HG02763 (cell line): Measurements from ENCODE around the gene PKNOX2.

Source experiments
- ATAC-seq: cut with Tn5 transposase; IDR thresholded peaks from one replicate; pipeline ENCODE4 v1.9.1; 2021; ENCODE audit warnings: mild to moderate bottlenecking, moderate library complexity; ENCODE audit not compliant: unreplicated experiment

Gene PKNOX2

DNA sequence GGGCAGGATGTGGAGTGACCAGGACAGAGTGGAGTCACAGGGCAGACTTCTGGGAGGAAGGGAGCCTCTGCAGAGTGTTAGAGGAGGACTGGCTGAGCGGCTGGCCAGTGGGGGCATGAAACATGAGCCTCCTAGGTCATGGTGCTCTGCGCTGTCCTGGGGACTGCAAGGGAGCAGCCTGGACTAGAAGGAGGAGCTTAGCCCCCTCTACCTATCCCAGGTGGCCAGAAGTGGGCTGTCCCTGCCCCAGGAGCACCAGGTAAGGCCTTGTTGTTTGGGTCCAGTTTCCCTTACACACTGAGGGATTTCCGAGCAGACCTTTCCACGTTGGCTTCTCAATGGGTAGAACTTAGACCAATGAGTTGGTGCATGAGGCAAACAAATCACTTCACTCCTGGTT is 7.4 kb downstream of the PKNOX2 start:
- ATAC-seq: no peak

DNA sequence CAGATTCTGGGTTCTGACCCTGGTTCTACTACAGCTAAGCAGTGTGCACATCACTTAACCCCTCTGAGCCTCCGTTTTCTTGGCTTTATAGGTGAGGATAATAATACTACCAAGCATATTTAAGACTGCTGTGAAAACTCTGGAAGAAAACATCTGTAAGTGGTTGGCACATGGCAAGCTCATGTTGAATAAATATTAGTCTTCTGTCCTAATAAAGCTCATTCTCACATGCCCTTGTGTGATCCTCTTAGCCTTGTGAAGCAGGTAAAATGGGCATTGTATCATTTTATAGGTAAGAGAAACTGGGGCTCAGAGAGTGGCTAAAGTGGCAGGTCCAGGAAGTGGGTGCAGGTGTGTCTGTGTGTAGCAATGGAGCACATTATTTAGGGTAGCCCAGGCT is 8.5 kb downstream of the PKNOX2 start:
- no peak for ATAC-seq

DNA sequence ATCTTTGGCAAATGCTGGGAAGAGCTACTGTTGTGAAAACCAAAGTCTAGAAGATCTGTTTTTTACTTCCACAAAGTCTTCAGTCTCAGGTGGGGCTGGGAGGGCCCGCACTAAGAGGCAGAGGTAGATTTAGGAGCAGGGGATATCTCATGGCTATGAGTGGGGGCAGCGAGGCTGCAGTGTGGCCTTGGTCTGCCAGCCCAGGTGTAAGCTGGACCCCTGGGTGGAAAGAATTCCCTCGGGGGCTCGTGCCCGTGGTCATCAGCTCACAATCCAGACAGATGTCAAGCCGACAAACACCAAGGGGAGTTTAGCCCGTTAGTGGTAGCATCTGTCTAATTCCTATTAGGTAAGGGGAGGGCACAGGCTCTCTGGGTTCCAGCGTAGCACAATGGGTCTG is 9.0 kb downstream of the PKNOX2 start:
- ATAC-seq: no peak

DNA sequence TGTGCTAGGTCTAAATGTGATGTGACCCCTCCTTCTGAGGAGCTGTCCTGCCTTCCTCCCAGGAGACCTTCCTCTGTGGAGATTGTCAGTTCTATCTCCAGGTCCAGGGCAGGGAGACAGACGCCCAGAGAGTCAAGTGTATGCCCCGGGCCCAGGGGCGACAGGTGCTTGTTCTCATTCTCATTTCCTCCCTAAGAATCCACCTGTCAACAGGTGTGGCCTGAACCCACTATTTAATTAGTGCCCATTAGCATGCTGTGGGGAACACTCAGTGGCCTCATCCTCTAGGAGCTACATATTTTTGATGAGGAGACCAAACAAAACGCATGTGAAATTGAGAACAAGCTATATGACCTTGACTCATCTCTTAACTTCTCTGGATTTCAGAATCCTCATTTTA is 9.5 kb downstream of the PKNOX2 start:
- ATAC-seq: no peak

DNA sequence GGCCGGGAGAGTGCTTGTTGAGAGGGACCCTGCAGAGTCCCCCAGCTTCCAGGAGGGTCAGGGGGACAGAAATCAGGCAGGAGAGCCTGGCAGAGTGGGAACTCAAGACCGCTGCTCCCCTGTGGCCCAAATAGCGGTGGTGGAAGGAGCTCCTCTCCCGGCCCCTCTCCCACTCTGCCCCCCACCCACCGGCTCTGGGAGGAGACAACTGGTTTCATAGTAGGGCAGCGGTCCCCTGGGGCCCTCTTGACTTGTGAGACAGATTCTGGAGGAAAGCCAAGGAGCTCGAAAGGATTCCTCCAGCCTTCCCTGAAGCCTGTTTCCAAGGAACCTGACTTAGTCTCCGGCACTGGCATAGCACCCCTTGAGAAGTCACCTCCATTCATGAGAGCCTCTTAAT is 10.1 kb downstream of the PKNOX2 start:
- ATAC-seq: no peak

DNA sequence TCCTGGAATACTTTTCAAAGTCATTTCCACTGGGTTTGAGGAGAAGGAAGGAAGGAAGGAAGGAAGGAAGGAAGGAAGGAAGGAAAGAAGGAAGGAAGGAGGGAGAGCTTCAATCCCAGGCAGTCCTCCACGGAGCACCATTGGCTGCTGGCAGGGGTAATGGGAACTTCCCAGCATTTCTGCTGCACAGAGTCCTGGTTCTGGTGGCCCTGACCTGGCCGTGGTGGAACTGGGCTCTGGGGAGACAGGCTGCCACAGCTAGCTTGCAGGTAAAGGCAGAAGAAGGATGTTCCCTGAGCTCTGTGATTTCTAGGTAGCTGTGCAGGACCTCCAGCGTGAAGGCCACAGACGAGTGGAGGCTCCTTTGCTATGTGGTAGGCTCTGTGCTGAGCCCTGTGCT is 10.6 kb downstream of the PKNOX2 start:
- no peak for ATAC-seq

DNA sequence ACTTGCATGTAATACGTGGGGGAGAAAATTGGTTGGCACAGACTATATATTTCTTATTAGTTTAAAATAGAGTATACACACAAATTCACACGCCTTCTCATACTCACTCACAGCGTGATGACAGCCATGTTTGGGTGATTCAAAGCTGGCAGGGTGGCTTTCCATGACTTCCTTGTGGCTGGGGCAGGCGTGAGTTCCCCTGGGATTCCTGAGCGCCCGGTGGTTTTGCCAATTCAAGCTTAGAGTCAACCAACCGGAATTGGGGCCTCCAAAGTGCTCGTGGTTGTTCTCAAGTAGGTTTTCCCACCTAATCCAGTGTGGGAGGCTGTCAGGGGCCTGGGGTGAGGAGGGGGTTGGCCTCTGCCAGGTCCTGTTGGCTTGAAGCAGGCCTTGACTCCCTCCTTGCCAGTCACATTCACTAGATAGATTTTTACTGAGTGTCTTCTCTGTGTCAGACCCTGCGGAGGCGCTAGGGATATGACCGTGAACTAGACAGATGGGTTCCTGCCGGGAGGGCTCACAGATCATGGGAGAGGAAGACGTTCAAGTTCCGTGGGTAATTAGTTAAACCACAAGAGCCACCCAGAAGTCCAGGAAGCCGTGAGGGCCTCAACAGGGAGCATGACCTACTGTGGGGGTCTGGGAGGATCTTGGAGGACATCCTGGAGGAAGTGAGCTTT is 11.5 kb downstream of the PKNOX2 start:
- no peak for ATAC-seq

DNA sequence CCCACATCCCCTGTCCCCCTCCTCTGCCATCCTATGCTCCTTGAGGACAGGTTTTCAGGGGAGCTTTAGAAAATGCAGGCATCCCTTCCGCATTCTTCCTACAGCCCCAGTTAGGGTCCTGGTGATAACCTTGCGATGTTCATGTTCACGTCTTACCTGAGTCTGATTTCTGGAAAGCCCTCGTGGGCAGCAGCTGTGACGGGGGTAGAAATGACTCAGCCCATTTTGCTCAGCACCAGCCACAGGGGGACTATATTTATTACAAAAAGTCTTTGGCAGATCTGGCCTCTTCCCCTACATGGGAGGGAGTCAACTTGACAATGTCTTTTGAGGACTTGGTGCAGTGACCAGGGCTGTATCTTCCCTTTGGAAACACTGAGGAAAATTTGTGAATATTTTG is 12.3 kb downstream of the PKNOX2 start:
- peak; percentile 38 for ATAC-seq

DNA sequence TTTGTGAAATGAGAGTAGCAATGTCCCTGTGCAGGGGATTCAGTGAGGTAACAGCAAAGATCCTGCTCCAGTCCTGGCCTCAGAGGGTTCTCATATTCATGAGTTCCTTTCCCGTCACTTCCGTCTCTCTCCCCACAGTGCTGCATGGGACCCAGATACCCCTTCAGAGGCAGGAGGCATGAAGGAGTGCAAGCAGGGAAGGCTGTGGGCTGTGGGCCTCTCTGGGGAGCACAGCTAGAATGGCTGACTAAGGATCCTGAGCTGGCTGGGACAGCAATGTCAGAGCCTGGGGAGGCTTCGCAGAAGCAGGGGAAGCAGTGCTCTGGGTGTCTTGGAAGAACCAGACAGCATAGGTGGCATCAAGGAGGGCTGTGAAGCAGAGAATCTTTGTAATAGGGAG is 13.0 kb downstream of the PKNOX2 start:
- ATAC-seq: no peak

DNA sequence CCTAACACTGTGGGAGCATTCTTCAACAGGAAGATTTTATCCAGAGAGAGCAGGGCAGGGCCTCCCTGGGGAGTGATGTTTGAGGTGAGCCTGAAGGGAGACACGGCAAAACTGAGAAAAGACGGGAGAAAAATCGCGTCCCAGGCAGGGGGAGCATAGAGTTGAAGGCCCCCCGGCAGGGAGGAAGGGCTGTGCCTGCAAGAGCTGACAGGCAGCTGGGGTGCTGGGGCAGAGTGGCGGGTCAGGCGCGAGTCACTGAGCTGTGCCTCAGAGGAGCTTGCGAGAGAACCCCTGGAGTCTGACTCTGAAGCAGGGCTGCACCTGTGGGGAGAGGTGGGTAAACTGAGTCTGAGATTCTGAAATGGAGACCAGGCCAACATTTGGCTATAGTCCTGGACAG is 14.8 kb downstream of the PKNOX2 start:
- ATAC-seq: no peak

DNA sequence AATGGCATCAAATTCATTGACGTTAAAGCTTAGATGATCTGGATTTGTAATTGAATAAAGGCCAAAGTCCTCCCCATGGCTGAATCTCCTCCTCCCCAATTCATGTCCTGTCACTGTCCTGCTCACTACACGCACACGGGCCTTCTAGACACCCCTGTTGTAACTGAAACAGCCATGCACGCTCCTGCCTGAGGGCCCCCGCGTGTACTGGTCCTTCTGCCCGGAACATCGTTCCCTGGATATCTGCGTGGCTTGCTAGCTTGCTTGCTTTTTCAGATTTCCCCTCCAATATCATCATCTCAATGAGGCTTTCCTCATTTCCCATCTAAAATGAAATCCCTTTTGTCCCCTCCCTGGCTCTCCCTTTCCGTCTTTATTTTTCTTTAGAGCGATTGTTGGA is 15.3 kb downstream of the PKNOX2 start:
- no peak for ATAC-seq

DNA sequence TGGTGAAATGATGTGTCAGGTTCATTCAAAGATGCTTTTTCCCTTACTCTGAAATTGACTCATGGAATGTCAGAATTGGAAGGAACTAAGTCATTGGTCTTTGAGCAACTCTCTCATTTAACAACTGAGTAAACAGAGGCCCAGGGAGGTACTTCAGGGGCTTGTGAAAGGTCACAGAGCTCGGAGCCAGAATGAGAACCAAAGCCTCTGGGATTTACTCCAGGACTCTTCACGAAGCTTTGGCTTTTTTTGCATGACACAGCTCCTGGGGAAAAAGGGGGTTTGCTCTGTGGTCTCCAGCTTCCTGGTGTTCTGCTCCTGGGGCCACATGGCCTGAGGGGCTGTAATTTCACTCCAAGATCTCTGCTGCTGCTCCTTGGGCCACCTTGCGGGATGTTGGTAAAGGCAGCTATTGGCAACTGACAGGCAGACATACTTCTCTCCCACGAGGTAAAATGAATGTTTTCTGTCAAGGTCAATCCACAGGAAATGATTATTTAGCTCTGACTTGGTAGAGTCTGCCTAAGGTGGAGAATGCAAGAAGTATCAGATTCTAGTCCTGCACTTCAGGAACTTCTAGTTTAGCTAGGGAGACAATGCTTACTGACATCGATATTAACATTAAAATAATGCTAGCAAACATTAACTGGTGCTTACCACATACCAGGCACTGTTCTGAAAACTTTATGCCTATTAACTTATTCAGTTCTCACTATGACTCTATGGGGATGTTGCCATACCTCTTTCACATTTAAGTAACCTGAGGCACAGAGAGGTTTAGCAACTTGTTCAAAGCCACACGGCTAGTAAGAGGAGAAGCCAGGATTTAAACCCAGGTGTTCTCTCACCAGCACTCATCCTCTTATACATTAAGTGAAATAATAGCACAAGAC is 16.1 kb downstream of the PKNOX2 start:
- peak; percentile 56 for ATAC-seq

DNA sequence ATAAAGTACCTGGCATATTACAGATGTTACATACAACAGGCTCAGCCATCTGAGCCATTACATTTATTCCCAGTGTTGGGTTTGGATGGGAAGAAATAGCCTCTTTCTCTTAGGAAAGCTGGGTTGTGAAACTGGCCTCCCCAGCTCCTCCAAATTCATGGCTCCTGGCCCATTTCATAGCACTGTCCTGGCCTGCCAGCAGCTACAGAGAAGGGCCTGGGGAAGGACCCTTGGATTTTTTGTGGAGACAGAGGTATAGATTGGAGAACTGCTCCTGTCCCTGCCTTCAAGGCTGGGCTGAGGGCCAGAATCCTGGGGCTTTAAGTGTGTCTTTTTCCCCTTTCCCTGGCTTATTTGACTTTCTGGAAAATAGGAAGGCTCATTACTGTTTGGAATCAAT is 18.0 kb downstream of the PKNOX2 start:
- no peak for ATAC-seq

DNA sequence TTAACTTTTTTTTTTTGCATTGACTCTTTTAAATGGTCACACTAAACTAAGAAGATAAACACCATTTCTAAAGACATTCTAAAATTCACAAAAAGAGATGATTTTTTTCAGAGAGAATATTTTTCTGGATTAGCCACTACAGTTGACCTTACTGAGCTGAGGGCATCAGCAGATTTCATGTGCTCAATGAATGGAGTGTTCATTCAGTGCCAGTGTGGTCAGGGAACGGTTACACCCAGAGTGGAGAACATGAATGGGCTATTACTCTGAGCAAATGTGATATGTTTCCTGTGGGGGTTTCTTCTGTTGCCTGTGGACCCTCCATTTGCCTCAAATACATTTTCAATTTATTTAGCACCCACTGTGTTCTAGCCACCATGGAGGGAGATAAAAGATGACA is 19.1 kb downstream of the PKNOX2 start:
- no peak for ATAC-seq

DNA sequence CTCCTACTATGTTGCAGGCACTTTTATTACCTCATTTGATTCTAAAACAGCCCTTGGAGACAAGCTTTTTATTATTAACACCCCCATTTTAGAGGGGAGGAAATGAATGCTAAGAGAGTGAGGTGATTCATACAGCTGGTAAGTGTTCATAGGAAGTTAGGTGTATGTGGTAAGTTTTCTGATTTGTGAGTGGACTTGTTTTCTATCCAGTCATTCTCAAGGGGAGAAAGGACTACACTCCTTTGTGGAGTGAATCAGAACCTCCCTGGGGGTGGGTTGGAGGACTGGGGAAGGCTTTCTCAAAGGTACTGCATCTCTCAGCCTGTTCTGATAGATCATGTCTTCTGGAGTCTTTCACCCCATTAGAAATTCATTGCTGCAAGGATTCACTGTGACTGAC is 23.5 kb downstream of the PKNOX2 start:
- no peak for ATAC-seq

DNA sequence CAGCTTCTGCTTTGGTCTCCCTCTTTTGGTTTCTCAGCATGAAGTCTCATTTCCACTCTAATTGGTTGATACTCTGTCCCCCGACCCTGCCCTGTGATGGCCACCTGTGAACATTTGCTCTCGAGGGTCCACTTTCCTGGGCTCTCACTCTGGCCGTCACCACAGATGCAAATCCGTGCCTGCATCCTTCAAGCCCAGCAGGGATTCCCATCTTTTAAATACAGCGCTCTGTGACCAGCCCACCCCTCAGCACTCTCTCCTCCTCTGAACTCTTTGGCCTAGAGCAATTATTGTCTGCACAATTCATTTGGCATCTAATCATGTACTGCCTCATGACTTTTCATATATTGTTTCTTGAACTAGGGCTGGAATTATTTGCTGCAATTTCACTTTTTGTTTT is 26.0 kb downstream of the PKNOX2 start:
- no peak for ATAC-seq

DNA sequence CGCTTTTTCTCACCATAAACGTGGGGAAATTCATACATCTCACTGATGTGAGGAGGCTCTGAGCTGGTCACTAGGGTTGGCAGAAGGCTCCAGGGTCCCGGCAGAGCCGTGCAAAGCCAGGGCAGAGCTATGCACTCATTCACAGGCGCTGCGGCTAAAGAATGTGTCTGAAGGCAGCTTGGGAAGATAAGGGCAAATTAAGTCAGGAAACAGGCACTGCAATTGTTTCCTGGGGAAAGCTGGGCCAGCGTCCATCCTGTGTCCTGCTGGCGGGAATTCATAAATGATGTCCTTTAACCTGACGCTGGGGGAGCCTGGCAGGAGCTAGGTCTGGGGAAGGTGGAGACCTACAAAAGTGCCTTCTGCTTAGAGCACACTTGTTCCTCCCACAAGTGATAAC is 27.6 kb downstream of the PKNOX2 start:
- ATAC-seq: no peak

DNA sequence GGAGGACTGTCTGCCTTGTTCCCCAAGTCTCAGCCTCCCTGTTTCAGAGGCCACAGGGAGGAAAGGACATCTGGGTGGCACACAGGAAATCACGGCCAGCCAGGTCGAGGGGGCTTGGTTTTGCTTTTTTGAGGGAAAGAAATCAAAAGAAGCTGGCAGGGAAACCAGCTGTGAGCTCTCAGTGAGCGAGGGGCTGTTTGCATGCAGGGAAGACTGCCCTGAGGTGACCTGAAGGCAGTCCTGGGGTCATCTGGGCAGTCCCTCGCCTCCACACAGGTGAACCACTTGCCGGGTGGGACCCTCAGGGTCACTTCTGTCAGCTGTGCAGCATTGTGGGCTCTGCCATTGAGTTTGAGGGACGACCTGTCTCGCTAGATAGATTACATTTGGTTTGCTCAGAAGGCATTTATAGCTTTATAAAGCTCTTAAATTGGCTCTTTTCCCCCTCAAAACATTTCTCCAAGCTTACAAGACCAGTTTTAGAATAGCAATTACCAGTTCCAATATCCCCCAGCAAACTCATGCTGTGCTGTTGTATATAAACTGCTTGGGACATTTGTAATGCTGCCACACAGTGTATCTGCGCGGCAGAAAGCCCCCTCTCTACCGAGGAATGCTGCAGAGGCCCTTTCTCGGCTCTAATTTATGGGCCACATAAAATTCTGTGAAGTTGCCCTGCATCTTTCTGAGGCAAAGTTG is 28.3 kb downstream of the PKNOX2 start:
- no peak for ATAC-seq

DNA sequence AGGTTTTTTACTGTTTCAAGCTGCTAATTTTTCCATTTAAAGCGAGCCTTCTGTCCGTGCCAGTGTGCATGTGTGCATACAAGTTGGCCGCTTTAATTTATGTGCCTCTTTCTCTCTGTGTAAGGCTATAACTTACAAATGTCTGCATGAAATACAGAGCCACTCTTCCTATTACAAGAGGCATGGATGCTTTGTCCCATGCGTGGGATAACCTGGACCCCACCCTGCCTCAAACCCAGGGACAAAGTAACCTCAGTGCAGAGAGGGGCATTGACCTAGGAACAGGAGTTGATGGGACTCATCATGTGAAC is 28.8 kb downstream of the PKNOX2 start:
- no peak for ATAC-seq

DNA sequence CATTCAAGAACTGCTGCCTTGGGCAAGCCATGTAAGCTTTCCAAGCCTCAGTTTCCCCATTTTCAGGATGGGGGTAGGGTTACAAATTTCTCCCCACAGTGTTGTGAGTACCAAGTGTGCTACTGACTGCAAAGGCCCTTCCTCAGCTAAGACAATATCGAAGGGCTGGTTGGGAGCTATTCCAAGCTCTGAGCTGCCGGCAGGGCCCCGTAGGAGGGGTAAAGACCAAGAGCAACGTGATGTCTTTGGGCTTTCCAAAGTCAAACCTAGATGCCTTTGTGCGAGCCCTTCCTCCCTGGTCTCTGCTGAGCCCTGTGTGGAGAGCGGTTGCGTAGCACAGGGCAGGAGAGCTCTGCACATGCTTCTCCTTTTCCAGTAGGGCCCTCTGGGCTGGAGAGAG is 29.3 kb downstream of the PKNOX2 start:
- no peak for ATAC-seq

DNA sequence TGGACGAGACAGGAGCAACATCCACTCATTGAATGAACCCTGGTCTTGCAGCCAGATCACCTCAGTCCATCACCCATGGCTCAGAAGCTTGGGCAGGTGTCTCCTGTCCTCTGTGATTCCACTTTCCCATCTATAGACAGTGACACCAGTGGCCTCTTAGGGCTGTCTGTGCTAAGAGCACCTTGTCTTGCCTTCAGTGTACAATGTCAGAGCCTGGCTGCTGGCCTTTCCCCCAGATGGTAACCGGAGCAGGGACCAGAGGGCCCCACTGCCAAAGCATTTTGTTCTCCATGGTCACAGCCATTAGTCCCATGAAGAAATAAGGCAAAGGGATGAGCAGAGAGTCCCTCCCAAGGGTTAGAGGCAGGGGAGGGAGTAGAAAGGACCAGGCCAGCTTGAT is 35.4 kb downstream of the PKNOX2 start:
- no peak for ATAC-seq

DNA sequence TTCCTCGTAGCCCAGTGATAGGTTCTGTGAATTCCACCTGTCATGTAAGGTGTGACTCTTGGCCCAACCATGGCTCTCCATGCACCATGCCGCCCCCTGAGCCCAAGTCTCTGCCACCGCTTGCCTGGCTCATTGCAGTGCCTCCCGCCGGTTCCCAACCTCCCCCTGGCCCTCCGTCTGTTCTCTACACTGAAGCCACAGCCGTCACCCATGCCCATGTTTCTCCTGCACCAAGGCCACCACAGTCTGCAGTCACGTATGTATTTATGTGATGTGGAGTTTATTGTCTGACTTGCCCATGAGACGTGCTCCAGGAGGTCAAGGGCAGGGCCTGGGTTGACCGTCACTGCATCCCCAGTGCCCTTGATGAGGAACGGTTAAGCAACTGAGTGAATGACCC is 35.9 kb downstream of the PKNOX2 start:
- no peak for ATAC-seq
